ENCODE data around the gene OR51B4. TPM values are rescaled to one million over a fixed set of nuclear protein-coding genes. Genes with fewer than 3 reads are reported as not detected.

OR51B4 gene
- polyA plus RNA-seq, 1 of the 3 experiments (the other 2 are of a cell fraction) = 0.07 TPM

DNA sequence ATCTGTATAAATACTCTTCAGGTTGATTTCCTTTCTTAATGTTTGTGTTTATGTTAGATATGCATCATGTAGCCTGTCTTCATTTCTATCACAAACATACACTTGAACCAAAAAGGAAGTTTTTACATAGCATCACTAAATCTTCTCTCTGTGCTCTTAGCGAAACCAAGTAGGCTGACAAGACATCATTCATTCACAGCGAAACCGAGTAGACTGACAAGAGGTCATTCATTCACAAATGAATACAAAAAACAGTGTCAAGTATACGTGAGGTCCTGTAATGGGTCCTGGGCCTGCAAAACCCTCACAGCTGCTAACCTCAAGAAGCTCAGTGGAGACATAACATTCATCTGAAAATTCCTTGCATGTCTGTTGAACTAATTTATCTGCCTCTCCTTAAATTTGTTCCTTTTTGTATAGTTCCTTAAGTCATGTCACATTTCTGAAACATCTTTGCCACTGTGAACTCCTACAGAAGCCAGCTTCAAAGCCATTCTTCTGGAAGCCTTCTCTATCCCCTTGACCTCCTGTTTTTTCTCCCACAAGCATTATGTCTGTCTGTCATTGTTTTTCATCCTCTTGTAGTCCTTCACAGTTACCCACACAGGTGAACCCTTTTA, 22.2 kb downstream of the OR51B4 start:
- POLR2A ChIA-PET = no interaction called here
- CTCF ChIA-PET = no interaction called here
- Histone ChIP-seq H2AFZ (ENCODE audit: low read depth) (no peak overlapping the region), H3K36me3 (replicated peaks in 1 of 2; ENCODE audit: control insufficient read depth in 1 of 2, insufficient read depth in 2 of 2, low read length in 1 of 2) (no peaks in the 10 kb centered on the region), H3K9me3 (no peaks in the 10 kb centered on the region), H3K4me2 (no peak overlapping the region), H3K9ac (no peak overlapping the region), H3K27me3 (ENCODE audit: insufficient read depth) (no peaks in the 10 kb centered on the region), H3K9me2 (no peaks in the 10 kb centered on the region), H3K4me3 (ENCODE audit: low read depth in 2 of 2, low read length in 1 of 2) (no peak overlapping the region), H3F3A (replicated peaks; ENCODE audit: insufficient read depth) (no peaks in the 10 kb centered on the region), H4K20me1 (ENCODE audit: insufficient read depth) (no peaks in the 10 kb centered on the region), H3K27ac (ENCODE audit: low read depth in 2 of 2, low read length in 1 of 2) (no peak overlapping the region), H3K4me1 (ENCODE audit: control insufficient read depth in 1 of 2, insufficient read depth in 2 of 2, low read depth in 1 of 2, low read length in 1 of 2) (no peaks in the 10 kb centered on the region), H3K79me2 (ENCODE audit: insufficient read depth) (no peaks in the 10 kb centered on the region)
- TF ChIP-seq, protein P1, sequence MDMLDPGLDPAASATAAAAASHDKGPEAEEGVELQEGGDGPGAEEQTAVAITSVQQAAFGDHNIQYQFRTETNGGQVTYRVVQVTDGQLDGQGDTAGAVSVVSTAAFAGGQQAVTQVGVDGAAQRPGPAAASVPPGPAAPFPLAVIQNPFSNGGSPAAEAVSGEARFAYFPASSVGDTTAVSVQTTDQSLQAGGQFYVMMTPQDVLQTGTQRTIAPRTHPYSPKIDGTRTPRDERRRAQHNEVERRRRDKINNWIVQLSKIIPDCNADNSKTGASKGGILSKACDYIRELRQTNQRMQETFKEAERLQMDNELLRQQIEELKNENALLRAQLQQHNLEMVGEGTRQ (IDR thresholded peaks at IDR 0.05; ENCODE audit: borderline replicate concordance, low read depth, low read length) = no peak
- TF ChIP-seq, protein P2, sequence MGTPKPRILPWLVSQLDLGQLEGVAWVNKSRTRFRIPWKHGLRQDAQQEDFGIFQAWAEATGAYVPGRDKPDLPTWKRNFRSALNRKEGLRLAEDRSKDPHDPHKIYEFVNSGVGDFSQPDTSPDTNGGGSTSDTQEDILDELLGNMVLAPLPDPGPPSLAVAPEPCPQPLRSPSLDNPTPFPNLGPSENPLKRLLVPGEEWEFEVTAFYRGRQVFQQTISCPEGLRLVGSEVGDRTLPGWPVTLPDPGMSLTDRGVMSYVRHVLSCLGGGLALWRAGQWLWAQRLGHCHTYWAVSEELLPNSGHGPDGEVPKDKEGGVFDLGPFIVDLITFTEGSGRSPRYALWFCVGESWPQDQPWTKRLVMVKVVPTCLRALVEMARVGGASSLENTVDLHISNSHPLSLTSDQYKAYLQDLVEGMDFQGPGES (IDR thresholded peaks at IDR 0.05; ENCODE audit: low read depth, low read length) = no peak
- no peak for TF ChIP-seq RXRA (IDR thresholded peaks at IDR 0.05; ENCODE audit: borderline replicate concordance, low read depth)
- TF ChIP-seq FOSL2 (IDR thresholded peaks at IDR 0.05; ENCODE audit: borderline replicate concordance, low read depth) = no peak
- TF ChIP-seq TAF1 (IDR thresholded peaks at IDR 0.05; ENCODE audit: borderline replicate concordance, low read depth, low read length) = no peak
- no peak for TF ChIP-seq YY1 (IDR thresholded peaks at IDR 0.05; ENCODE audit: low read depth)
- TF ChIP-seq, protein P3, sequence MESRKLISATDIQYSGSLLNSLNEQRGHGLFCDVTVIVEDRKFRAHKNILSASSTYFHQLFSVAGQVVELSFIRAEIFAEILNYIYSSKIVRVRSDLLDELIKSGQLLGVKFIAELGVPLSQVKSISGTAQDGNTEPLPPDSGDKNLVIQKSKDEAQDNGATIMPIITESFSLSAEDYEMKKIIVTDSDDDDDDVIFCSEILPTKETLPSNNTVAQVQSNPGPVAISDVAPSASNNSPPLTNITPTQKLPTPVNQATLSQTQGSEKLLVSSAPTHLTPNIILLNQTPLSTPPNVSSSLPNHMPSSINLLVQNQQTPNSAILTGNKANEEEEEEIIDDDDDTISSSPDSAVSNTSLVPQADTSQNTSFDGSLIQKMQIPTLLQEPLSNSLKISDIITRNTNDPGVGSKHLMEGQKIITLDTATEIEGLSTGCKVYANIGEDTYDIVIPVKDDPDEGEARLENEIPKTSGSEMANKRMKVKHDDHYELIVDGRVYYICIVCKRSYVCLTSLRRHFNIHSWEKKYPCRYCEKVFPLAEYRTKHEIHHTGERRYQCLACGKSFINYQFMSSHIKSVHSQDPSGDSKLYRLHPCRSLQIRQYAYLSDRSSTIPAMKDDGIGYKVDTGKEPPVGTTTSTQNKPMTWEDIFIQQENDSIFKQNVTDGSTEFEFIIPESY (IDR thresholded peaks at IDR 0.05; ENCODE audit: borderline replicate concordance, low read depth) = no peak
- TF ChIP-seq GABPA (IDR thresholded peaks at IDR 0.05; ENCODE audit: low read depth) = no peak
- TF ChIP-seq SIN3A (IDR thresholded peaks at IDR 0.05; ENCODE audit: borderline replicate concordance, low read depth, low read length) = no peak
- no peak for TF ChIP-seq FOXM1 (IDR thresholded peaks at IDR 0.05; ENCODE audit: low read depth)
- TF ChIP-seq, protein P4, sequence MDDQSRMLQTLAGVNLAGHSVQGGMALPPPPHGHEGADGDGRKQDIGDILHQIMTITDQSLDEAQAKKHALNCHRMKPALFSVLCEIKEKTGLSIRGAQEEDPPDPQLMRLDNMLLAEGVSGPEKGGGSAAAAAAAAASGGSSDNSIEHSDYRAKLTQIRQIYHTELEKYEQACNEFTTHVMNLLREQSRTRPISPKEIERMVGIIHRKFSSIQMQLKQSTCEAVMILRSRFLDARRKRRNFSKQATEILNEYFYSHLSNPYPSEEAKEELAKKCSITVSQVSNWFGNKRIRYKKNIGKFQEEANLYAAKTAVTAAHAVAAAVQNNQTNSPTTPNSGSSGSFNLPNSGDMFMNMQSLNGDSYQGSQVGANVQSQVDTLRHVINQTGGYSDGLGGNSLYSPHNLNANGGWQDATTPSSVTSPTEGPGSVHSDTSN (IDR thresholded peaks at IDR 0.05) = no peak
- no peak for TF ChIP-seq TEAD4 (IDR thresholded peaks at IDR 0.05; ENCODE audit: borderline replicate concordance, insufficient read depth)
- no peak for TF ChIP-seq EZH2phosphoT487 (IDR thresholded peaks at IDR 0.05; ENCODE audit: borderline replicate concordance, low read depth)
- 41% methylated on average over 4 of the region's 4 CpGs for WGBS (ENCODE audit: low lambda C conversion rate)
- no peak for DNase-seq
